ENCODE data around the gene UFD1. TPM values are rescaled to one million over a fixed set of nuclear protein-coding genes. Genes with fewer than 3 reads are reported as not detected.

UFD1 gene
- total RNA-seq, 2 experiments from 2014 or later: 71.1 to 79.3 TPM

DNA sequence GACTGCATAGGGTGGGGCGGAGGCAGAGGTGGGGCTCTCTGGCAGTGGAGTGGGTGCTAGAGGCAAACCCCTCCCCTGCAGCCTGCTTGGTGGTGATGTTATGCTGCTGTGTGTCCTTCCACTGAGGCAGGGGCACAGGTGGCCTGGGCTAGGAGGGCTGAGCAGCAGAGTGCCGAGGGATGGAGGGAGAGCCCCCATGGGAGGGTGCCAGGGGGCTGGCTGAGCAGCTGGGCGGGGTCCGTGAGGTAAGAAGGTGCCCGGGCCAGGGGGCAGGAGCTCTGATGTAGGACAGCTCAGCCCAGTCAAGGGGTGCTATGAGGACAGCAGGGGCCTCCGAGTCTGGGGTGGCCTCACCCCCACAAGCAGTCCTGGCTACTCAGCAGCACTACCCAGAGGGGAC is 41.0 kb upstream of the UFD1 start:
- H3K27ac Mint-ChIP-seq: no peak overlapping the region
- peaks cover 12% of the 10 kb centered on the region for H3K4me1 Mint-ChIP-seq
- peaks cover 20% of the 10 kb centered on the region for H3K27me3 Mint-ChIP-seq
- DNase-seq: no peak
- H3K9me3 Mint-ChIP-seq: no peaks in the 10 kb centered on the region
- peaks cover 30% of the 10 kb centered on the region for H3K36me3 Mint-ChIP-seq
- no peak overlapping the region for H3K4me3 Mint-ChIP-seq

GRCh38 chr22:19519041-19519926 is 40.3 kb upstream of the UFD1 start:
- H3K4me3 Mint-ChIP-seq: no peak overlapping the region

DNA sequence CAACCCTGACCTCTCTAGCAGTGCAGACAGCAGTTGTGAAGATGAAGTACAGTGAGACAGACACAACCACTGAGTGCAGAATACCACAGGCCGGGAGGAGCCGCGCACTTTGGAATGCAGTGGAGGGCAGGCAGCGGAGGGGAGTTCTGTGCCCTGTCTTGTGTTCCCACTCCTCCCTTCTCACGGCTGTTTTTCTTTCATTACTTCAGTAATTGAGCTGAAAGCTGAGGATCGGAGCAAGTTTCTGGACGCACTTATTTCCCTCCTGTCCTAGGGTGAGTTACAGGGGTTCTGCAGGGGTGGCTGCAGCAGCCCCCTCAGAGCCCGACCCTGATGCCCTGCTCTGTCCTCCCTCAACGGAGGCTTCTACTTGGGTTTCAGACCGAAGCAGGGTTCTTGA is 39.6 kb upstream of the UFD1 start:
- Mint-ChIP-seq H3K36me3 (peaks cover 42% of the 10 kb centered on the region), H3K27ac (no peak overlapping the region), H3K4me1 (peaks cover 6% of the 10 kb centered on the region), H3K4me3 (no peak overlapping the region), H3K9me3 (no peaks in the 10 kb centered on the region), H3K27me3 (peaks cover 10% of the 10 kb centered on the region)
- no peak for DNase-seq

More at GRCh38 chr22:19519041-19519926, 40.3 kb upstream of the UFD1 start:
- Mint-ChIP-seq H3K9me3 (no peaks in the 10 kb centered on the region), H3K27me3 (peaks cover 14% of the 10 kb centered on the region), H3K4me1 (peaks cover 7% of the 10 kb centered on the region), H3K36me3 (peaks cover 37% of the 10 kb centered on the region), H3K27ac (no peak overlapping the region)
- DNase-seq: no peak

DNA sequence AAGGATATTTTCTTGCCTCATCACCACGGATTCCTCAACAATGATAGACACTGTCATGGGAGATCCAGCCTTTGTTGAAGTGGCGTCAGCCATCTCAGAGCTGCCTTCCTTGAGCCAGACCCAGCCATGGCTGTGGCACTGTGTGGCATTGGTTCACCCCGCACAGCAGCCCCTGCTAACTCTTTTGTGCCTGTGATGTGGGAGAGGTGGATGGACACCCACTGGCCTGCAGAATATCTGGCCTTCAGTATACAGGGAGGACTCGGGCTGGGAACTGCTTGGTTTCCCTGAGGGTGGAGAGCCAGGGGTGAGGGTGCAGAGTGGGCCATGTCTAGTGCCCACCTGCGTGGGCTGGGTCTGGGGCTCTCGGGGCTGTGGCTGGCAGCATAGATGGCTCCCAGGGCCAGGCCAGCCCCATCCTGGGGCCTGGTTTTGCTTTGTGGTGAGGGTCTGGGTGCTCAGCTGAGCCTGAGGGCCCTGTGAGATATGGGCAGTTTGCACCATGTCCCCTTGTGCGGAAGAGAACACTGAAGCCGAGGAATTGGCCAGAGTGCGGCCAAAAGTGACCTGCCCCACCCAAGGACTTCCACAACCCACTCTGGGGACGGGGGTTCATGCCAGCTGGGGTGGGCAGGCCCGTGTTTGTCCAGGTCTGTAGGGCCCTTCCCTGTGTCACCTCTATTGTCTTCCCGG is 39.1 kb upstream of the UFD1 start:
- H3K27ac Mint-ChIP-seq: no peak overlapping the region
- DNase-seq: no peak
- H3K4me1 Mint-ChIP-seq: peaks cover 4% of the 10 kb centered on the region
- H3K9me3 Mint-ChIP-seq: no peaks in the 10 kb centered on the region
- peaks cover 48% of the 10 kb centered on the region for H3K36me3 Mint-ChIP-seq
- H3K27me3 Mint-ChIP-seq: peaks cover 6% of the 10 kb centered on the region
- H3K4me3 Mint-ChIP-seq: no peak overlapping the region

DNA sequence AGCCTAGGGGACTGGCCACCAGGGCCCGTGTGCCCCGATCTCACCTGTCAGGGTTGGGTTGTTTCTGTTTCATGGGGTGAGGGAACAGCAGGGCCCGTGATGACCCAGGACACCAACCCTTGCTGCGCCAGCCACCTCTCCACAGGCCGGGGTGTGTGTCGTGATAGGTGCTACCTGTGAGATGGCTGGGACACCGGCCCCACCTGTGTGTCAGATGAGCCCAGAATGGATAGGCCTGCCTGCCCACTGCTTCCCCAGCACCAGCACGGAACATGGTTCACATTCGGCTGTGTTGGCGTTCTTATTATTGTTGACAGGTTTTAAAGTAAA is 38.1 kb upstream of the UFD1 start:
- Mint-ChIP-seq H3K4me3 (no peak overlapping the region), H3K36me3 (peaks cover 55% of the 10 kb centered on the region), H3K4me1 (no peaks in the 10 kb centered on the region), H3K27ac (no peak overlapping the region), H3K27me3 (no peaks in the 10 kb centered on the region), H3K9me3 (peaks cover 2% of the 10 kb centered on the region)
- no peak for DNase-seq

DNA sequence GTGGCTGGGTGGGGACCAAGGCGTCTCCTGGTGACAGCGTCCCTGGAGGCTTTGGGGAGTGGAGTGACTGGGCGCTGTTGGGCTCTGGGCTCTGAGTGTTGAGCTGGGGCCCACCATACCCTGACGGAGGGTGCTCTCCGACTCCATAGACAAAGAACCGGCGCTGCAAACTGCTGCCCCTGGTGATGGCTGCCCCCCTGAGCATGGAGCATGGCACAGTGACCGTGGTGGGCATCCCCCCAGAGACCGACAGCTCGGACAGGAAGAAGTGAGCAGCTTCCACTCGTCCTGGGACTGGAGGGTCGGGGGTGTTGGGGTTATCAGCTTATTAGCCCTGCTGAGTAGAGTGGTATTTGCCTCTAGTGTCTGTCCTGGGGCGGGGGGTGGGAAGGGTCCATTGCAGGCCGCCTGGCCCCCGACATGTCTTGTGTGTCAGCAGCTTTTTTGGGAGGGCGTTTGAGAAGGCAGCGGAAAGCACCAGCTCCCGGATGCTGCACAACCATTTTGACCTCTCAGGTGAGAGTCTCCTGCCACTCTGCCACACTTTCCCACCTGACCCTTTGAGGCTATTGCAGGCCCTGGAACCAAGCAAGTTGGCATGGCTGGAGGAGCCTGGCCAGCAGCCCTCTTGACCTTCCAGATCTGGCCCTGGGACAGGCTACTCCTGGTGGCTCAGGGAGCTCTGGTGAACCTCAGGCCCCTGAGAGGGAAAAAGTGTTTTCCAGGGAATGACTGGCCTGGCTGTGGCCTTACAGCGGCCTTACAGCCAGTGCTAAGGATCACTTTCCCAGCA is 37.6 kb upstream of the UFD1 start:
- no peaks in the 10 kb centered on the region for H3K27me3 Mint-ChIP-seq
- DNase-seq: no peak
- no peak overlapping the region for H3K27ac Mint-ChIP-seq
- H3K36me3 Mint-ChIP-seq: peaks cover 57% of the 10 kb centered on the region
- H3K9me3 Mint-ChIP-seq: peaks cover 2% of the 10 kb centered on the region
- no peaks in the 10 kb centered on the region for H3K4me1 Mint-ChIP-seq
- no peak overlapping the region for H3K4me3 Mint-ChIP-seq

- DNase-seq: no peak
- no peaks in the 10 kb centered on the region for H3K27me3 Mint-ChIP-seq
- peaks cover 64% of the 10 kb centered on the region for H3K36me3 Mint-ChIP-seq
- H3K4me3 Mint-ChIP-seq: no peak overlapping the region
- H3K4me1 Mint-ChIP-seq: no peaks in the 10 kb centered on the region
- H3K27ac Mint-ChIP-seq: no peak overlapping the region
- H3K9me3 Mint-ChIP-seq: peaks cover 2% of the 10 kb centered on the region
Measured at GRCh38 chr22:19515654-19516377, 36.8 kb upstream of the UFD1 start.

GRCh38 chr22:19514831-19515565 is 36.0 kb upstream of the UFD1 start:
- peaks cover 2% of the 10 kb centered on the region for H3K9me3 Mint-ChIP-seq
- H3K36me3 Mint-ChIP-seq: peaks cover 69% of the 10 kb centered on the region
- no peak overlapping the region for H3K27ac Mint-ChIP-seq
- H3K4me1 Mint-ChIP-seq: no peaks in the 10 kb centered on the region
- no peak overlapping the region for H3K4me3 Mint-ChIP-seq
- no peaks in the 10 kb centered on the region for H3K27me3 Mint-ChIP-seq
- DNase-seq: no peak

GRCh38 chr22:19513823-19514222 is 34.8 kb upstream of the UFD1 start:
- H3K36me3 Mint-ChIP-seq: peaks cover 69% of the 10 kb centered on the region
- H3K4me3 Mint-ChIP-seq: no peak overlapping the region
- H3K4me1 Mint-ChIP-seq: no peaks in the 10 kb centered on the region
- H3K9me3 Mint-ChIP-seq: peaks cover 2% of the 10 kb centered on the region
- H3K27me3 Mint-ChIP-seq: no peaks in the 10 kb centered on the region
- H3K27ac Mint-ChIP-seq: no peak overlapping the region
- DNase-seq: no peak

DNA sequence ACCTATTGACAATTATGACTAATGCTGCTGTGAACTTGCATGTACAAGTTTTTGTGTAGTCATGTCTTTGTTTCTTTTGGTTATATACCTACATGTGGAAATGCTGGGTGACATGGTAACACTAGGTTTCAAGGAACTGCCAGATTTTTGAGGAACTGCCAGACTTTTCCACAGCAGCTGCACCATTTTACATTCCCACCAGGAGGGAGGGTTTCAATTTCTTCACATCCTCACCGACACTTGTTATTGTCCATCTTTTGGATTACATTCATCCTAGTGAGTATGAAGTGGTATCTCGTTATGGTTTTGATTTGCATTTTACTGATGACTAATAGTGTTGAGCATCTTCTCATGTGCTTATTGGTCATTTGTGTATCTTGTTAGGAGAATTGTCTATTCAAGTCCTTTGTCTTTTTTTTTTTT is 31.9 kb upstream of the UFD1 start:
- Mint-ChIP-seq H3K36me3 (peaks cover 69% of the 10 kb centered on the region), H3K27me3 (no peaks in the 10 kb centered on the region), H3K9me3 (peaks cover 2% of the 10 kb centered on the region), H3K4me1 (no peaks in the 10 kb centered on the region), H3K27ac (no peak overlapping the region), H3K4me3 (no peak overlapping the region)
- no peak for DNase-seq

GRCh38 chr22:19509923-19510322 is 30.9 kb upstream of the UFD1 start:
- DNase-seq: no peak
- Mint-ChIP-seq H3K36me3 (peaks cover 69% of the 10 kb centered on the region), H3K27me3 (no peaks in the 10 kb centered on the region), H3K27ac (no peak overlapping the region), H3K4me1 (peaks cover 9% of the 10 kb centered on the region), H3K9me3 (peaks cover 2% of the 10 kb centered on the region), H3K4me3 (no peak overlapping the region)

DNA sequence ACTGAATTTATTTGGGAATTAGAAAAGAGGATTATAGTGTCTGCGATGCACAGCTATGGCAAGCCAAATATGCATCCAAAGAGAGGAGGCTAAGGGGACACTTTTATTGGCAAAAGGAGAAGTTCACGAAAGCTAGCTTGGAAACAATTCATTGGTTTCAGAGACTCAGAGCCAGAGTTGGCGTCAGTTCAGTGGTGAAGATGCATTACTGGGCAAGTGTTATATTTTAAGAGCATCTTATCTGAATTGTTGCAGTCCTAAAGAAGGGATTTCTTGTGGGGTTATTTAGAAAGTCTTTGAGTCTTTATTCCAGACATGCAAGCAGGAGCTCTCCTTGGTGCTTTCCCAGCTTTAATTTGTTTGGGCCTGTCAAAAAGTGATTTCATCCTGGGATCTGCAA is 30.2 kb upstream of the UFD1 start:
- Mint-ChIP-seq H3K4me1 (peaks cover 15% of the 10 kb centered on the region), H3K36me3 (peaks cover 65% of the 10 kb centered on the region), H3K9me3 (peaks cover 2% of the 10 kb centered on the region), H3K4me3 (no peak overlapping the region), H3K27me3 (no peaks in the 10 kb centered on the region), H3K27ac (no peak overlapping the region)
- DNase-seq: no peak

- H3K9me3 Mint-ChIP-seq: peaks cover 2% of the 10 kb centered on the region
- H3K36me3 Mint-ChIP-seq: peaks cover 60% of the 10 kb centered on the region
- peaks cover 17% of the 10 kb centered on the region for H3K4me1 Mint-ChIP-seq
- no peak for DNase-seq
- H3K4me3 Mint-ChIP-seq: no peak overlapping the region
- no peak overlapping the region for H3K27ac Mint-ChIP-seq
- H3K27me3 Mint-ChIP-seq: no peaks in the 10 kb centered on the region
Measured at GRCh38 chr22:19508024-19508776, 29.2 kb upstream of the UFD1 start.

DNA sequence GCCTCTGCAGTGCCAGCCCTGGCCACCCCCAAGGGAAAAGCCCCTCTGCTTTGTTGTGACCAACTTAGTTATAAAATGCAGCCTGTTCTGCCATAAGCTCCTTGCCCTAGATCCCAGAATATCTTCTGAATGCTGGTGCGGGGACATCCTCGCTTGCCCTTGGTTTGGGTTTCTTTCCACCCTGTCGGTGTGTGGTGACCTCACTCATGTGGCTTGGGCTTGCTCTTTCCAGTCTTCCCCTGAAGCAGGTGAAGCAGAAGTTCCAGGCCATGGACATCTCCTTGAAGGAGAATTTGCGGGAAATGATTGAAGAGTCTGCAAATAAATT is 28.5 kb upstream of the UFD1 start:
- no peak overlapping the region for H3K27ac Mint-ChIP-seq
- H3K9me3 Mint-ChIP-seq: no peaks in the 10 kb centered on the region
- peaks cover 54% of the 10 kb centered on the region for H3K36me3 Mint-ChIP-seq
- peaks cover 17% of the 10 kb centered on the region for H3K4me1 Mint-ChIP-seq
- H3K27me3 Mint-ChIP-seq: no peaks in the 10 kb centered on the region
- no peak for DNase-seq
- H3K4me3 Mint-ChIP-seq: no peak overlapping the region

Measured in activated naive CD8-positive, alpha-beta T cell treated with anti-CD3 and anti-CD28 coated beads for 36 hours (primary cell).